Measurements from ENCODE around the gene OR13J1. TPM values are rescaled to one million over a fixed set of nuclear protein-coding genes. Genes with fewer than 3 reads are reported as not detected.

OR13J1 gene
- total RNA-seq, 1 experiment from 2014 or later: not detected

- in situ Hi-C loops (cut with HindIII; ENCODE audit: low pct_unique_long_range_greater_than_20kb, low sequenced_read_pairs) (no loop called here), intact Hi-C loops (cut with micrococcal nuclease; ENCODE audit: unreplicated experiment) (no loop called here)
- ATAC-seq (no peak), DNase-seq (ENCODE audit: low read depth, low spot score) (no peak)
- Histone ChIP-seq H3K27me3 (ENCODE audit: control insufficient read depth, insufficient read depth, low read length) (no peaks in the 10 kb centered on the region), H3K36me3 (ENCODE audit: control insufficient read depth, insufficient read depth, low read length) (no peaks in the 10 kb centered on the region), H3K9me3 (ENCODE audit: control insufficient read depth, insufficient read depth, low read depth, low read length) (no peaks in the 10 kb centered on the region), H3K4me1 (ENCODE audit: control insufficient read depth, insufficient read depth, low read length) (peaks cover 4% of the 10 kb centered on the region; the same call in 1 of the 2 replicates), H3K4me3 (ENCODE audit: low read depth in 2 of 2, low read length in 2 of 2) (no peak overlapping the region), H3K27ac (ENCODE audit: low read length) (no peak overlapping the region)
- BruUV-seq (replicated peaks): no TSS peak
- TF ChIP-seq TCF7L2 (IDR thresholded peaks at IDR 0.05; ENCODE audit: low read depth, low read length) (no peak), SIN3A (IDR thresholded peaks at IDR 0.05; ENCODE audit: borderline replicate concordance, insufficient read depth, low read depth, low read length) (no peak), POLR2AphosphoS5 (IDR thresholded peaks at IDR 0.05; ENCODE audit: low read depth, low read length) (no peak), CTCF (IDR thresholded peaks at IDR 0.05) (no peak)
- TF ChIP-seq, protein P1, sequence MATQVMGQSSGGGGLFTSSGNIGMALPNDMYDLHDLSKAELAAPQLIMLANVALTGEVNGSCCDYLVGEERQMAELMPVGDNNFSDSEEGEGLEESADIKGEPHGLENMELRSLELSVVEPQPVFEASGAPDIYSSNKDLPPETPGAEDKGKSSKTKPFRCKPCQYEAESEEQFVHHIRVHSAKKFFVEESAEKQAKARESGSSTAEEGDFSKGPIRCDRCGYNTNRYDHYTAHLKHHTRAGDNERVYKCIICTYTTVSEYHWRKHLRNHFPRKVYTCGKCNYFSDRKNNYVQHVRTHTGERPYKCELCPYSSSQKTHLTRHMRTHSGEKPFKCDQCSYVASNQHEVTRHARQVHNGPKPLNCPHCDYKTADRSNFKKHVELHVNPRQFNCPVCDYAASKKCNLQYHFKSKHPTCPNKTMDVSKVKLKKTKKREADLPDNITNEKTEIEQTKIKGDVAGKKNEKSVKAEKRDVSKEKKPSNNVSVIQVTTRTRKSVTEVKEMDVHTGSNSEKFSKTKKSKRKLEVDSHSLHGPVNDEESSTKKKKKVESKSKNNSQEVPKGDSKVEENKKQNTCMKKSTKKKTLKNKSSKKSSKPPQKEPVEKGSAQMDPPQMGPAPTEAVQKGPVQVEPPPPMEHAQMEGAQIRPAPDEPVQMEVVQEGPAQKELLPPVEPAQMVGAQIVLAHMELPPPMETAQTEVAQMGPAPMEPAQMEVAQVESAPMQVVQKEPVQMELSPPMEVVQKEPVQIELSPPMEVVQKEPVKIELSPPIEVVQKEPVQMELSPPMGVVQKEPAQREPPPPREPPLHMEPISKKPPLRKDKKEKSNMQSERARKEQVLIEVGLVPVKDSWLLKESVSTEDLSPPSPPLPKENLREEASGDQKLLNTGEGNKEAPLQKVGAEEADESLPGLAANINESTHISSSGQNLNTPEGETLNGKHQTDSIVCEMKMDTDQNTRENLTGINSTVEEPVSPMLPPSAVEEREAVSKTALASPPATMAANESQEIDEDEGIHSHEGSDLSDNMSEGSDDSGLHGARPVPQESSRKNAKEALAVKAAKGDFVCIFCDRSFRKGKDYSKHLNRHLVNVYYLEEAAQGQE (IDR thresholded peaks at IDR 0.05; ENCODE audit: insufficient read depth in 1 of 2, low read depth in 2 of 2, low read length in 1 of 2): no peak
- ChIA-PET POLR2A (no interaction called here), CTCF (no interaction called here)
These were observed 42.7 kb downstream of the OR13J1 start for GRCh38 chr9:35827486-35827885.

GRCh38 chr9:35826071-35826701 is 44.0 kb downstream of the OR13J1 start:
- CTCF ChIA-PET: interaction anchor here (0.6 to 2.0 kb wide), 6 partner anchors 17 to 56 kb away, joined by 3 to 22 read pairs (median 4); no protein-coding TSS in a partner anchor
- Histone ChIP-seq H3K4me3 (ENCODE audit: low read depth in 2 of 2, low read length in 2 of 2) (no peak overlapping the region), H3K27me3 (ENCODE audit: control insufficient read depth, insufficient read depth, low read length) (no peaks in the 10 kb centered on the region), H3K36me3 (ENCODE audit: control insufficient read depth, insufficient read depth, low read length) (no peaks in the 10 kb centered on the region), H3K27ac (ENCODE audit: low read length) (no peak overlapping the region), H3K9me3 (ENCODE audit: control insufficient read depth, insufficient read depth, low read depth, low read length) (no peaks in the 10 kb centered on the region), H3K4me1 (ENCODE audit: control insufficient read depth, insufficient read depth, low read length) (peaks cover 4% of the 10 kb centered on the region; the same call in 1 of the 2 replicates)
- ATAC-seq (peak; percentile 62), DNase-seq (ENCODE audit: low read depth, low spot score) (peak; percentile 57)
- TF ChIP-seq, protein P1 (IDR thresholded peaks at IDR 0.05; ENCODE audit: insufficient read depth in 1 of 2, low read depth in 2 of 2, low read length in 1 of 2): no peak
- no peak for TF ChIP-seq TCF7L2 (IDR thresholded peaks at IDR 0.05; ENCODE audit: low read depth, low read length)
- peak; percentile 91 for TF ChIP-seq CTCF (IDR thresholded peaks at IDR 0.05)
- in situ Hi-C loops (cut with HindIII; ENCODE audit: low pct_unique_long_range_greater_than_20kb, low sequenced_read_pairs): no loop called here
- BruUV-seq (replicated peaks): no TSS peak
- intact Hi-C loops (cut with micrococcal nuclease; ENCODE audit: unreplicated experiment): loop anchor here (1.0 kb wide), 1 partner anchor 56 kb away; no protein-coding TSS in a partner anchor
- POLR2A ChIA-PET: no interaction called here

Data from Panc1 (cell line).